HFF-Myc (cell line): Measurements from ENCODE around the gene POLE3.
"Not testable (repeated sequence)": the region's sequence is repeated elsewhere in the genome, so short reads cannot be mapped to it uniquely, and the experiment has no call there.

ENCODE experiments used
- DNase-seq: peaks from one replicate; pipeline ENCODE4 v3.0.0-alpha.2; 2011; ENCODE audit warnings: low read depth; ENCODE audit errors: extremely low read depth
- H3K4me3 ChIP-seq: replicated peaks from 2 replicates; pipeline ENCODE4 v1.5.1; 2011; ENCODE audit warnings: low read depth, mild to moderate bottlenecking, control low read depth, low read length
- TF ChIP-seq, protein P1 (sequence below): IDR thresholded peaks from 2 replicates; pipeline ENCODE4 v1.5.1; 2012; ENCODE audit warnings: mild to moderate bottlenecking, low read depth, low read length, control low read depth; ENCODE audit errors: missing control alignments

POLE3 gene

DNA sequence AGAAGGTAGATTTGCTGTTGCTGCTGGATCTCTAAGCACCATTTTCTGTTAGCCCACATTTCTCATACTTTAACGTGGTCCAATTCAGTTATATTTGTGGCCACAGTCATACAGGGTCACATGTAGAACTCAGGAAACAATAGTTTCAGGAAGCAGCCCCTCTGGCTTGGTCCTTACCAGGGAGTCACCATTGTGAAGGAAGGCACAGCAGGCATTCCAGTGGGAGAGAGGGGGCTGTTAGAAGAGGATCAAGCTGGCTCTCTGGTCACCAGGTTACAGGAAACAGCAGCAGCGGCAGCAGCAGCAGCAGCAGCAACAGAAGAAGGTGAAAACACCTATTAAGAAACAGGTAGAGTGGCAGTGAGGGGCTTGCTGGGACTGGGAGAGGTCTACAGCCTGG, 14.6 kb upstream of the POLE3 start:
- H3K4me3 ChIP-seq, result no peak overlapping the region
- no peak for DNase-seq

DNA sequence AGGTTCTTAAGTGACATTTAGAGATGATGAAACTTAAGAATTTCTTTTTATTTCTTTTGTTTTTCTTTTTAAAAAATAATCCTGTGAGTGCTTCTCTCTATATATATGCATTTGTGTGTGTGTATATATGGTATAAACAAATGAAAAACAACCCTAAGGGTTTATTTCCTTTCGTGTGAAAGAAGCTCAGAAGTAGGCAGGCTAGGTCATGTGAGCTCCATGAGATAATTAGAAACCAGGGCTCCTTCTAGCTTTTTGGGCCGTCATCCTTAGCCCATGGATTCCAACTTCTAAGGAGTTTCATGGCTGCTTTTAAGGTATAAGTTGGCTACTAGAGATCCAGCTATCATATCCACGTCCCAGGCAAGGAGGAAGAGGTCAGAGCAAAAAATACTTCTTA, 11.3 kb upstream of the POLE3 start:
- no peak overlapping the region for H3K4me3 ChIP-seq
- TF ChIP-seq, protein P1, sequence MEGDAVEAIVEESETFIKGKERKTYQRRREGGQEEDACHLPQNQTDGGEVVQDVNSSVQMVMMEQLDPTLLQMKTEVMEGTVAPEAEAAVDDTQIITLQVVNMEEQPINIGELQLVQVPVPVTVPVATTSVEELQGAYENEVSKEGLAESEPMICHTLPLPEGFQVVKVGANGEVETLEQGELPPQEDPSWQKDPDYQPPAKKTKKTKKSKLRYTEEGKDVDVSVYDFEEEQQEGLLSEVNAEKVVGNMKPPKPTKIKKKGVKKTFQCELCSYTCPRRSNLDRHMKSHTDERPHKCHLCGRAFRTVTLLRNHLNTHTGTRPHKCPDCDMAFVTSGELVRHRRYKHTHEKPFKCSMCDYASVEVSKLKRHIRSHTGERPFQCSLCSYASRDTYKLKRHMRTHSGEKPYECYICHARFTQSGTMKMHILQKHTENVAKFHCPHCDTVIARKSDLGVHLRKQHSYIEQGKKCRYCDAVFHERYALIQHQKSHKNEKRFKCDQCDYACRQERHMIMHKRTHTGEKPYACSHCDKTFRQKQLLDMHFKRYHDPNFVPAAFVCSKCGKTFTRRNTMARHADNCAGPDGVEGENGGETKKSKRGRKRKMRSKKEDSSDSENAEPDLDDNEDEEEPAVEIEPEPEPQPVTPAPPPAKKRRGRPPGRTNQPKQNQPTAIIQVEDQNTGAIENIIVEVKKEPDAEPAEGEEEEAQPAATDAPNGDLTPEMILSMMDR, result no peak
- no peak for DNase-seq

More for the DNA sequence above, 14.6 kb upstream of the POLE3 start:
- TF ChIP-seq, protein P1, result no peak

DNA sequence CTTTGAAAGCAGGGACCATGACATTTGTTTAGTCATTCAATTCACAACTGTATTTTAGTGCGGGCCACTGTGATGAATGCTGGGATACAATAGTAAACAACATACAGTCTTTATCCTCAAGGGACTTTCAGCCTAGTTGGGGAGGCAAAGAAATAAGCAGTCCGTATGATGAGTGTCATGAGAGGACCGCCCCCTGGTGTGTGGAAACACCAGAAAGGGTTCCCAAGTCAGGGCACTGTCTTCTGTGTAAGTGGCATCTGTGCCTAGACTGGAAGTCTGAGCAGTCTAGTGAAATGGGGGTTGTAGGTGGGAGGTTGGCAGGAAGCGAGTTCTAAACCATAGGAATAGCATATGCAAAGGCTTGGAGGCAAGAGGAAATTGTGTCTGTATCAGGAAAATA, 6.9 kb upstream of the POLE3 start:
- TF ChIP-seq, protein P1, result no peak
- no peak overlapping the region for H3K4me3 ChIP-seq
- DNase-seq, result no peak

DNA sequence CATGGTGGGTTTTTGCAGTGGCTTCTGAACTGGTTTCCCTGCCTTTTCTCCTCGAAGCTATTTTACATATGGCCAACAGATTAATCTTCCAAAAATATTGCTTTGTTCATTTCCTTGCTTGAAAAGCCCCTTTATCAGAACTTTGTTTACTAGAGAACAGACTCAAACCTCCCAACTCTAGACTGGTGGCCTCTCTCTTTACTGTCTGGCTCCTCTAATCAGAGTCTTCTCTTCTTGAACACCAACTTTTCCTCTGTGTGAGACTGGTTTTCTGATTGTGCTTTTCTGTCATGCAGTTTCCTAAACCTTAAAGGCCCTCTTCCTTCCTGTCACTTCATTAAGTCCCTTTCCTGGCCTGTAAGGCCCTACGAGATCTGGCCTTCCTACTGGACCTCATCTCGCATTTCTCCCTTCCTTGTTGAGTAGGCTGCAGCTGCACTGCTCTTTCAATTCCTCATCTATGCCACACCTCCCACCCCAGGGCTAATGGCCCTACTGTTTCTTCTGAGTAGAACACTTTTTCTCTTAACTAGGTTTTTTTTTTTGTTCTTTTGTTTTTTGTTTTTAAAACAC, 5.8 kb upstream of the POLE3 start:
- DNase-seq, result no peak
- no peak overlapping the region for H3K4me3 ChIP-seq
- TF ChIP-seq, protein P1, result no peak

DNA sequence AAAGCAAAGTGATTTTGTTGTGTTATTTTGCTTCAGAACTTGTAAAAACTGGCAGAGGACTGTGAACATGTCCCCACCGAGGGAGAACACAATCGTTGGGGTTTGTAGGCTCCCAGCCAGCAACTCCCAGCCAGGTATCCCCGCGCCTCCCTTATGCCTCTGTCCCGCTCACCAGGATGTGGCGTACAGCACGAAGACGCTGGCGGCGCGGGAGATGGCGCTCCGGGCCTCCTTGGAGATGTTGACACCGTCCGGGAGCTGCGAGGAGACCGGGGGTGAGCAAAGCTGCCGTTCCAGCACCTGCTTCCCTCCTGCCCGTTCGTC, 630 bp downstream of the POLE3 start:
- no peak for DNase-seq
- peak overlapping the region; percentile 96 for H3K4me3 ChIP-seq
- TF ChIP-seq, protein P1, result no peak

DNA sequence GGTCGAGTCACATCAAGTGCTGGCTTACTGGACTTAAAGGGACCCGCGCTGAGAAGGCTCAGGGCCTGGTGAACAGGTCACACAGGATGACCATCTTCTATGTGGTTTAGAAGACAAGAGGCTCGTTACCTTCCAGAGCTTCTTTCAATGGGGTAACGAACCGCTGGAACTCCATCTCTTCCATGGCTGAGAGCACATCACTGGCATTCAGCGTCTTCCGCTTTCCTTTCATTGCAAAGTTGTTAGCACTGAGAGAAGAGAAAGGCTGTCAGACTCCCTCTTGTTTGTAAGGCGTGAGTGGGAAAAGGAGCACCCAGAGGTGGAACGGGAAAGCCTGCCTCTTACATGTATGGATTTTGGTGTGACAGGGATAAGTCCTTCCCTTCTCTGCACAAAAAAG, 994 bp downstream of the POLE3 start:
- DNase-seq, result no peak
- peak overlapping the region; percentile 96 for H3K4me3 ChIP-seq
- TF ChIP-seq, protein P1, result no peak

DNA sequence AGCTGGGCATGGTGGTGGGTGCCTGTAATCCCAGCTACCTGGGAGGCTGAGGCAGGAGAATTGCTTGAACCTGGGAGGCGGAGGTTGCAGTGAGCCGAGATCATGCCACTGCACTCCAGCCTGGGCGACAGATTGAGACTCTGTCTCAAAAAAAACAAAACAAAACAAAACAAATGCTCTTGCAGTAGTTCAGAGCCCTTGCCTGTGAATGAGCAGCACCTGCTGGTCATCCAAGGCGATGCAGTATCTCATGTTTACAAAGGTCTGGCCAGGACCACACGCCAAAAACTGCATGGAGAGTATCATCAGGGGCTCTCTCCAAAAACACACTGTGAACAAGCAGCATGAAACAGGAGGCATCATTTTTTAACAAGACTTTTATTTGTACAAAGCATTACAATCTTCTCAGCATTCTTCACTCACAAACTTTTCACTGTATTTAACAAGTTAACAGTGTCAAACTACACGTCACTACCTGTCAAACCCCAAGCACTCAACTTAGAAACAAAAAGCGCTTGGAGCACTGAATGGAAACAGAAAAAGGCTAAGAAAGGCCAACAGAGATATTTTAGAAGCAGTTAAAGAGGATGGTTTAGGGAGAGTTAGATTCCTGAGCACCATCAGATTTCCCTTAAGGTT, 3.5 kb downstream of the POLE3 start:
- TF ChIP-seq, protein P1, result peak; percentile 75
- H3K4me3 ChIP-seq, result not testable (repeated sequence)
- peak; percentile 50 for DNase-seq

DNA sequence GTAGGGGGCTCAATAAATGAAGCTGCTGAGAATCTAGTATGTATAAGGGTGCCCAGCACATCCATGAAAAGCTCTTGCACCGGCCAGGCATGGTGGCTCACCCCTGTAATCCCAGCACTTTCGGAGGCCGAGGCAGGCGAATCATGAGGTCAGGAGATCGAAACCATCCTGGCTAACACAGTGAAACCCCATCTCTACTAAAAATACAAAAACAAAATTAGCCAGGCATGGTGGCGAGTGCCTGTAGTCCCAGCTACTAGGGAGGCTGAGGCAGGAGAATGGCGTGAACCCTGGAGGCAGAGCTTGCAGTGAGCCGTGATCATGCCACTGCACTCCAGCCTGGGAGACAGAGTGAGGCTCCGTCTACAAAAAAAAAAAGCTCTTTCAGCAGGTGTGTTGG, 4.1 kb downstream of the POLE3 start:
- not testable (repeated sequence) for H3K4me3 ChIP-seq

More for the DNA sequence above, 4.1 kb downstream of the POLE3 start:
- not testable (repeated sequence) for DNase-seq
